Neuronal stem cell (in vitro differentiated cells): ENCODE results near the gene NEUROD4.

Experiments used
- DNase-seq: peaks from one replicate; pipeline ENCODE4 v3.0.0-alpha.2; 2013; ENCODE audit warnings: low spot score
- H2AFZ ChIP-seq: one replicate; pipeline ENCODE4 v1.6.1; 2013; ENCODE audit warnings: mild to moderate bottlenecking, low read length, inconsistent platforms
- H2AK5ac ChIP-seq: 2 replicates; pipeline ENCODE4 v1.6.1; 2013; ENCODE audit warnings: low read depth, mild to moderate bottlenecking, inconsistent platforms, low read length, moderate library complexity, mixed read lengths
- H2BK120ac ChIP-seq: 2 replicates; pipeline ENCODE4 v1.6.1; 2013; ENCODE audit warnings: low read depth, mild to moderate bottlenecking, inconsistent platforms, low read length, moderate library complexity, mixed read lengths
- H2BK12ac ChIP-seq: one replicate; pipeline ENCODE4 v1.6.1; 2013; ENCODE audit warnings: low read length, inconsistent platforms
- H2BK15ac ChIP-seq: 2 replicates; pipeline ENCODE4 v1.6.1; 2013; ENCODE audit warnings: mild to moderate bottlenecking, low read length, inconsistent platforms, mixed read lengths
- H2BK5ac ChIP-seq: one replicate; pipeline ENCODE4 v1.6.1; 2013; ENCODE audit warnings: inconsistent platforms, mild to moderate bottlenecking, low read length, moderate library complexity
- H3K14ac ChIP-seq: one replicate; pipeline ENCODE4 v1.6.1; 2013; ENCODE audit warnings: low read length, inconsistent platforms
- H3K18ac ChIP-seq: 2 replicates; pipeline ENCODE4 v1.6.1; 2013; ENCODE audit warnings: low read length, inconsistent platforms
- H3K23ac ChIP-seq: 2 replicates; pipeline ENCODE4 v1.6.1; 2013; ENCODE audit warnings: low read depth, mild to moderate bottlenecking, mixed read lengths, low read length, inconsistent platforms; ENCODE audit not compliant: poor library complexity
- H3K27ac ChIP-seq: replicated peaks from 3 replicates; pipeline ENCODE4 v1.5.1; 2013; ENCODE audit warnings: low read length, inconsistent platforms
- H3K27me3 ChIP-seq, 3 experiments: 2 replicates each; pipeline ENCODE4 v1.6.1; 2013; ENCODE audit warnings: low read length in 3 of 3, mild to moderate bottlenecking in 2 of 3, inconsistent platforms in 1 of 3, low read depth in 1 of 3, mixed read lengths in 1 of 3, moderate library complexity in 1 of 3; ENCODE audit not compliant: control insufficient read depth in 3 of 3, insufficient read depth in 3 of 3
- H3K36me3 ChIP-seq, 2 donors: replicated peaks in 1 of 2; 2 replicates each; pipeline ENCODE4 v1.6.1; 2013; ENCODE audit warnings: low read length in 2 of 2; ENCODE audit not compliant: control insufficient read depth in 2 of 2, insufficient read depth in 2 of 2
- H3K4ac ChIP-seq: 2 replicates; pipeline ENCODE4 v1.6.1; 2013; ENCODE audit warnings: inconsistent platforms, mild to moderate bottlenecking, low read length, moderate library complexity
- H3K4me1 ChIP-seq, 2 donors: 1 replicate in 1 of 2; 2 replicates in 1 of 2; pipeline ENCODE4 v1.6.1; 2013; ENCODE audit warnings: low read length in 2 of 2, low read depth in 1 of 2; ENCODE audit not compliant: control insufficient read depth in 2 of 2, insufficient read depth in 1 of 2
- H3K4me2 ChIP-seq: one replicate; pipeline ENCODE4 v1.6.1; 2013; ENCODE audit warnings: mild to moderate bottlenecking, low read length, inconsistent platforms; ENCODE audit not compliant: insufficient read depth, poor library complexity, severe bottlenecking
- H3K4me3 ChIP-seq, 2 donors: 2 replicates each; pipeline ENCODE4 v1.5.1; 2013; ENCODE audit warnings: low read length in 2 of 2, mild to moderate bottlenecking in 2 of 2, inconsistent platforms in 1 of 2, moderate library complexity in 1 of 2
- H3K79me1 ChIP-seq: one replicate; pipeline ENCODE4 v1.6.1; 2013; ENCODE audit warnings: low read depth, mild to moderate bottlenecking, inconsistent platforms, low read length, moderate library complexity
- H3K9ac ChIP-seq: one replicate; pipeline ENCODE4 v1.6.1; 2013; ENCODE audit warnings: mild to moderate bottlenecking, low read depth, low read length, inconsistent platforms; ENCODE audit not compliant: poor library complexity
- H3K9me3 ChIP-seq, 2 donors: replicated peaks in 1 of 2; 2 replicates each; pipeline versions ENCODE3 to v1.6.1; 2013; ENCODE audit warnings: low read length in 2 of 2, mild to moderate bottlenecking in 2 of 2, inconsistent platforms in 1 of 2, low read depth in 1 of 2, mixed read lengths in 1 of 2, moderate library complexity in 1 of 2; ENCODE audit not compliant: control insufficient read depth in 2 of 2, insufficient read depth in 1 of 2
- H4K8ac ChIP-seq: one replicate; pipeline ENCODE4 v1.6.1; 2013; ENCODE audit warnings: low read depth, mild to moderate bottlenecking, inconsistent platforms, low read length, moderate library complexity
- H4K91ac ChIP-seq: one replicate; pipeline ENCODE4 v1.6.1; 2013; ENCODE audit warnings: low read length, low read depth, mild to moderate bottlenecking, inconsistent platforms; ENCODE audit not compliant: poor library complexity
- WGBS, 2 donors: extraction: QIAGEN DNeasy Blood & Tissue Kit; methylation state at CpG; one replicate each; pipeline ENCODE4 v1.1.7; 2013; ENCODE audit warnings: missing lambda C conversion rate in 2 of 2, mixed read lengths in 1 of 2; ENCODE audit not compliant: insufficient read length in 2 of 2, insufficient replicate concordance in 1 of 2; ENCODE audit errors: extremely low coverage in 2 of 2; 5-methylcytosine and 5-hydroxymethylcytosine counted together

Gene NEUROD4

DNA sequence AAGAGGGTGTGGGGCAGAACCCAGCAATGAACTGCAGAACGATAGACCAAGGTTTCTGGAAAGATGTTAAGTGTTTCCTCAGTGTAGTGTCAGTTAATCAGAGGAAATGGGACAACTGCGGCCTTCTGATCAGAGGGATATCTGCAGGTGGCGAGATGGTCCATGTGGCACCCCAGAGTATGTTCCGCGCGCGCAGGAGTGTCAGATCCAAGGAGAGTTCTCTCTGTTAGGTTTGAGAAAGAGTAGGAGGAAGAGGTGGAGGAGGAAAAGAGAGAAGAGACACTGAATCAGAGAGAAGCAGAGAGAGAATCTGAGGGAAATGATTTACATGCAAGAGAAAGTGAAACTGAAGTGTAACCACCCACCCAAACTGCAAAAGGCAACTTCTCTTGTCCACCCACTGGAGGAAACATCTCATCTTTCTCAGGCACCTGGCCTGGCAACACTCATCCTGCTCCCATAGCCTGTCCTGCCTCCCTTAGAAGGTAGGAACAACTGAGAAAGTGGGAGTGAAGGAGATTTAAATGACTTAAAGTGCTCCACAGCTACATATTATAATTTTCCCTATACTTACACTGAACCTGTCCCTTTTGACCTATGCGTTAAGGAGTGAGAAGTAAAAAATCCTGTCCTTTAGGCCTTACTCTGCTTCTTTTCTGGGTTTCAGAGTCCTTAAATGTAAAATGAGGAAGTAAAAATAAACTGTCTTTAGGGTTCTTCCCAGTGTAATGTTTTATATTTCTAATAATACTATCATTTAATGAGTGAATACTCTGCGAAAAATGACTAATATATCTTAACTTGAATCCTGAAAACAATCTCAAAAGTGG lies 28.4 kb upstream of the NEUROD4 start:
- H3K4ac ChIP-seq, result no peak overlapping the region
- no peak overlapping the region for H3K4me3 ChIP-seq
- no peak overlapping the region for H2AK5ac ChIP-seq
- peak overlapping the region; percentile 17 for H3K18ac ChIP-seq
- no peaks in the 10 kb centered on the region for H3K9me3 ChIP-seq
- H2BK15ac ChIP-seq, result no peak overlapping the region
- no peak overlapping the region for H3K4me2 ChIP-seq
- no peaks in the 10 kb centered on the region for H3K36me3 ChIP-seq
- DNase-seq, result no peak
- peak overlapping the region; percentile 19 for H2BK12ac ChIP-seq
- no peak overlapping the region for H3K27ac ChIP-seq
- H3K23ac ChIP-seq, result no peak overlapping the region
- WGBS, 2 donors, result no CpG with 5 or more reads among the region's 9 CpGs
- H2BK120ac ChIP-seq, result no peak overlapping the region
- no peak overlapping the region for H3K9ac ChIP-seq
- no peak overlapping the region for H2AFZ ChIP-seq
- no peak overlapping the region for H4K8ac ChIP-seq
- H3K79me1 ChIP-seq, result no peaks in the 10 kb centered on the region
- H4K91ac ChIP-seq, result no peak overlapping the region
- no peaks in the 10 kb centered on the region for H3K27me3 ChIP-seq
- H3K14ac ChIP-seq, result no peak overlapping the region
- no peak overlapping the region for H2BK5ac ChIP-seq
- no peaks in the 10 kb centered on the region for H3K4me1 ChIP-seq

- Histone ChIP-seq H3K79me1 (no peaks in the 10 kb centered on the region), H3K4me3 (no peak overlapping the region), H3K27me3 (no peaks in the 10 kb centered on the region), H3K14ac (no peak overlapping the region), H3K4ac (no peak overlapping the region), H3K4me1 (no peaks in the 10 kb centered on the region), H4K8ac (peak overlapping the region; percentile 76), H2AFZ (no peak overlapping the region), H2BK12ac (no peak overlapping the region), H3K18ac (no peak overlapping the region), H3K23ac (no peak overlapping the region), H2BK5ac (no peak overlapping the region), H4K91ac (no peak overlapping the region), H2BK15ac (no peak overlapping the region), H3K27ac (no peak overlapping the region), H3K9ac (no peak overlapping the region), H2BK120ac (no peak overlapping the region), H3K36me3 (no peaks in the 10 kb centered on the region), H2AK5ac (no peak overlapping the region), H3K4me2 (no peak overlapping the region), H3K9me3 (no peaks in the 10 kb centered on the region)
- DNase-seq, result no peak
- no CpG with 5 or more reads among the region's 5 CpGs for WGBS, 2 donors
Observed at GRCh38 chr12:54991991-54992375, 27.8 kb upstream of the NEUROD4 start.

- Histone ChIP-seq H2BK5ac (no peak overlapping the region), H3K18ac (no peak overlapping the region), H3K79me1 (no peaks in the 10 kb centered on the region), H3K4me1 (peaks cover 0 to 3% of the 10 kb centered on the region in 2 donors), H3K14ac (no peak overlapping the region), H4K8ac (no peak overlapping the region), H3K4me2 (no peak overlapping the region), H2AFZ (no peak overlapping the region), H3K27ac (no peak overlapping the region), H3K4ac (no peak overlapping the region), H3K4me3 (no peak overlapping the region), H3K9ac (no peak overlapping the region), H2BK120ac (no peak overlapping the region), H3K36me3 (no peaks in the 10 kb centered on the region), H2AK5ac (no peak overlapping the region), H2BK12ac (no peak overlapping the region), H3K27me3 (no peaks in the 10 kb centered on the region), H3K9me3 (no peaks in the 10 kb centered on the region), H3K23ac (no peak overlapping the region), H2BK15ac (no peak overlapping the region), H4K91ac (no peak overlapping the region)
- no CpG with 5 or more reads among the region's 12 CpGs for WGBS, 2 donors
- peak; percentile 81 for DNase-seq
Observed at GRCh38 chr12:54993181-54993835, 26.5 kb upstream of the NEUROD4 start.

DNA sequence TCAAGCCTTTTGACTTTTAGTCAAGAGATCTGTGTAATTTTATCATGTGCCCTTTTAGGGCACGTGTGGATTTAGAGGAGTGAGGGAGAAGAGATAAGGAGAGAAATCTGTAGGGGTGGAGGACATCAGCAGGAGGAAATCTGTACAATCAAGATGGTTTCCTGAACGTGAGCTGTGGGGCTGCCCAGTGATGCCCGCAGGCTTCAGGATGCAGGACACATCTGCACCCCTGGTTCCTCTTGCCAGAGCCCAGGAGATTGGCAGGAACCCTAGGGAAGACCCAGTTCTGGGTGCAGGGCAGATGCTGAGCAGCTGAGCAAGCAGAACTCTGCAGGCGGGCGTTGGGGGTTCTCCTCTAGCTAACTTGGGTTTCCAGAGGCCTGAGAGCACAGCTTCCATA lies 23.6 kb upstream of the NEUROD4 start:
- H2AK5ac ChIP-seq, result no peak overlapping the region
- no peak overlapping the region for H4K91ac ChIP-seq
- H3K4me3 ChIP-seq, result no peak overlapping the region
- H3K27ac ChIP-seq, result no peak overlapping the region
- H4K8ac ChIP-seq, result no peak overlapping the region
- no peak overlapping the region for H3K9ac ChIP-seq
- no peak overlapping the region for H2BK15ac ChIP-seq
- no peaks in the 10 kb centered on the region for H3K27me3 ChIP-seq
- no peak overlapping the region for H3K14ac ChIP-seq
- peaks cover 0 to 3% of the 10 kb centered on the region in 2 donors for H3K4me1 ChIP-seq
- no peak overlapping the region for H3K4me2 ChIP-seq
- H3K4ac ChIP-seq, result no peak overlapping the region
- H3K9me3 ChIP-seq, result no peaks in the 10 kb centered on the region
- H3K23ac ChIP-seq, result no peak overlapping the region
- no peak overlapping the region for H2BK5ac ChIP-seq
- WGBS, 2 donors, result no CpG with 5 or more reads among the region's 5 CpGs
- H2AFZ ChIP-seq, result no peak overlapping the region
- H3K18ac ChIP-seq, result no peak overlapping the region
- no peaks in the 10 kb centered on the region for H3K79me1 ChIP-seq
- no peak for DNase-seq
- H2BK12ac ChIP-seq, result no peak overlapping the region
- H3K36me3 ChIP-seq, result no peaks in the 10 kb centered on the region
- H2BK120ac ChIP-seq, result no peak overlapping the region
